H1 (cell line): Measurements from ENCODE around the gene SMAD1. TPM values are rescaled to one million over a fixed set of nuclear protein-coding genes. Genes with fewer than 3 reads are reported as not detected.

ENCODE experiments used
- ATF2 ChIP-seq: IDR thresholded peaks from 2 replicates; pipeline ENCODE4 v1.6.1; 2012; ENCODE audit warnings: low read length, inconsistent platforms
- JUN ChIP-seq: IDR thresholded peaks from 2 replicates; pipeline ENCODE4 v1.6.1; 2011; ENCODE audit warnings: low read depth, mild to moderate bottlenecking, improper control_type of control experiment, low read length
- NRF1 ChIP-seq: IDR thresholded peaks from 2 replicates; pipeline ENCODE4 v1.6.1; 2011; ENCODE audit warnings: mild to moderate bottlenecking, low read depth, low read length, improper control_type of control experiment
- TAF1 ChIP-seq: IDR thresholded peaks from 2 replicates; pipeline ENCODE4 v1.6.1; 2011; ENCODE audit warnings: mild to moderate bottlenecking, low read depth, low read length
- polyA plus RNA-seq, 7 experiments: library from polyadenylated mRNA; depleted of rRNA in 3 of 7; stranded (reverse) in 5 of 7; unstranded in 2 of 7; fragments of >200 nt in 5 of 7; fragments of 200-250 nt in 2 of 7; gene quantifications; 1 replicate in 5 of 7; 2 replicates in 1 of 7; 4 replicates in 1 of 7; pipeline versions ENCODE4 v1.2.1 to v1.2.3, GENCODE V29; 2011 to 2013; ENCODE audit warnings: missing spikeins in 2 of 7, mixed read lengths in 2 of 7
- total RNA-seq: library from RNA; stranded (reverse); fragmentation: NEBNext Ultra II Directional; extraction: Animal tissue kit (Norgen Biotek cat#: 25700); gene quantifications from 2 replicates; pipeline ENCODE4 v1.2.1, GENCODE V29; 2021

SMAD1 gene
- total and polyA plus RNA-seq, 2 of the 8 experiments (the other 6 are each of a cell fraction or from before 2014, with no cell fraction given) = 22.6 to 25.3 TPM

GRCh38 chr4:145490796-145491195 lies 9.1 kb downstream of the SMAD1 start (continued):
- TF ChIP-seq ATF2 (no peak), JUN (no peak), NRF1 (no peak), TAF1 (no peak)
